GM12878 (cell line): ENCODE measurements around the gene HOXB1. TPM values are rescaled to one million over a fixed set of nuclear protein-coding genes. Genes with fewer than 3 reads are reported as not detected.

Experiments
- ATAC-seq: fragments of 200-7000 bp; cut with Tn5 transposase; 3 replicates; pipeline ENCODE4 v1.9.1; 2020; ENCODE audit warnings: mild to moderate bottlenecking, moderate library complexity
- BruUV-seq: library from RNA; stranded (reverse); fragments of 400-500 nt; replicated peaks from 2 replicates; lab custom pipeline; 2021; lab: Mats Ljungman, UMichigan
- CTCF ChIA-PET: fragments of 300-600 bp; sonication (Branson Sonifier 250); formaldehyde crosslinking; extraction: SDS; loops from one replicate; lab custom pipeline; 2021; ENCODE audit warnings: inconsistent platforms; lab: Yijun Ruan, JAX
- POLR2A ChIA-PET: fragments of 350-600 bp; formaldehyde crosslinking; extraction: SDS; loops from one replicate; lab custom pipeline; 2021; ENCODE audit warnings: inconsistent platforms; lab: Charles Lee
- RAD21 ChIA-PET: fragments of 300-600 bp; sonication (Branson Sonifier 250); formaldehyde crosslinking; loops from one replicate; lab custom pipeline; 2023; ENCODE audit warnings: antibody characterized with exemption; ENCODE audit not compliant: unreplicated experiment; lab: Charles Lee
- SMC1A ChIA-PET: fragments of 300-600 bp; sonication (Branson Sonifier 250); formaldehyde crosslinking; loops from one replicate; lab custom pipeline; 2023; ENCODE audit not compliant: unreplicated experiment, uncharacterized antibody; lab: Charles Lee
- DNase-seq: peaks from one replicate; pipeline ENCODE4 v3.0.0-alpha.2; 2011; ENCODE audit warnings: low read depth, low spot score
- FAIRE-seq: peaks from 3 replicates; lab custom pipeline; 2011; peaks lifted over from hg19 to GRCh38; lab: Jason Lieb, UNC
- H2AFZ ChIP-seq: 2 replicates; pipeline ENCODE4 v1.6.0; 2011; ENCODE audit warnings: low read depth, low read length, control low read depth; ENCODE audit not compliant: control insufficient read depth
- H3K27ac ChIP-seq: 2 replicates; pipeline ENCODE4 v1.5.1; 2011; ENCODE audit warnings: control low read depth; ENCODE audit not compliant: control insufficient read depth, insufficient read depth
- H3K27me3 ChIP-seq, 2 experiments: replicated peaks in 1 of 2; 2 replicates each; pipeline versions ENCODE4 v1.6.0 to v1.6.1; 2011; ENCODE audit warnings: low read length in 1 of 2; ENCODE audit not compliant: control insufficient read depth in 2 of 2, insufficient read depth in 2 of 2
- H3K36me3 ChIP-seq, 2 experiments: 2 replicates each; pipeline ENCODE4 v1.5.1; 2011; ENCODE audit warnings: low read length in 1 of 2; ENCODE audit not compliant: control insufficient read depth in 2 of 2, insufficient read depth in 2 of 2
- H3K4me1 ChIP-seq: 2 replicates; pipeline ENCODE4 v1.6.1; 2011; ENCODE audit warnings: mild to moderate bottlenecking, low read length, moderate library complexity, mixed read lengths; ENCODE audit not compliant: control insufficient read depth, insufficient read depth
- H3K4me2 ChIP-seq: 2 replicates; pipeline ENCODE4 v1.6.0; 2011; ENCODE audit warnings: control low read depth; ENCODE audit not compliant: control insufficient read depth, insufficient read depth
- H3K4me3 ChIP-seq: fragments of 200-600 bp; sonication (generic); 2 replicates; pipeline ENCODE4 v1.5.1; 2016
- H3K79me2 ChIP-seq: 2 replicates; pipeline ENCODE4 v1.6.0; 2011; ENCODE audit warnings: low read length; ENCODE audit not compliant: control insufficient read depth, insufficient read depth
- H3K9ac ChIP-seq: 2 replicates; pipeline ENCODE4 v1.8.0; 2011; ENCODE audit warnings: low read length, control low read depth, mixed read lengths; ENCODE audit not compliant: control insufficient read depth, insufficient read depth
- H3K9me3 ChIP-seq: replicated peaks from 3 replicates; pipeline ENCODE4 v1.5.1; 2011; ENCODE audit warnings: mild to moderate bottlenecking, low read length; ENCODE audit not compliant: control insufficient read depth, insufficient read depth
- H4K20me1 ChIP-seq: 2 replicates; pipeline ENCODE4 v1.6.0; 2011; ENCODE audit not compliant: control insufficient read depth, insufficient read depth
- CEBPB ChIP-seq, 2 experiments: fragments of 150-350 bp in 1 of 2; IDR thresholded peaks; 2 replicates each; pipeline ENCODE4 v1.6.1; 2012 to 2014; ENCODE audit warnings: low read depth in 2 of 2, low read length in 2 of 2, borderline replicate concordance in 1 of 2, inconsistent platforms in 1 of 2
- EED ChIP-seq: sonication (generic); IDR thresholded peaks from 2 replicates; pipeline ENCODE4 v1.6.1; 2016; ENCODE audit warnings: antibody characterized with exemption, low read depth
- IKZF1 ChIP-seq: fragments of 450-650 bp; conservative IDR thresholded peaks from 2 replicates; pipeline ENCODE4 v1.6.1; 2017; ENCODE audit warnings: antibody characterized with exemption, mild to moderate bottlenecking
- IKZF2 ChIP-seq, 2 experiments: fragments of 450-650 bp; IDR thresholded peaks; 2 replicates each; pipeline ENCODE4 v1.6.1; 2017; ENCODE audit warnings: mild to moderate bottlenecking in 2 of 2, moderate library complexity in 2 of 2
- MXI1 ChIP-seq: fragments of 150-350 bp; IDR thresholded peaks from 2 replicates; pipeline ENCODE4 v1.6.1; 2011; ENCODE audit warnings: low read depth, mild to moderate bottlenecking, inconsistent platforms, low read length, improper control_type of control experiment
- NBN ChIP-seq: fragments of 450-650 bp; IDR thresholded peaks from 2 replicates; pipeline ENCODE4 v1.6.1; 2016
- NFYB ChIP-seq: IDR thresholded peaks from 2 replicates; pipeline ENCODE4 v1.6.1; 2011; ENCODE audit warnings: low read depth, mild to moderate bottlenecking, low read length, improper control_type of control experiment, moderate library complexity; ENCODE audit not compliant: insufficient read depth
- RELB ChIP-seq: fragments of 450-650 bp; IDR thresholded peaks from 2 replicates; pipeline ENCODE4 v1.6.1; 2017; ENCODE audit warnings: low read depth, mild to moderate bottlenecking, moderate library complexity
- SRF ChIP-seq, 2 experiments: IDR thresholded peaks; 2 replicates each; pipeline ENCODE4 v1.6.1; 2011; ENCODE audit warnings: low read depth in 2 of 2, low read length in 2 of 2, mild to moderate bottlenecking in 1 of 2, moderate library complexity in 1 of 2
- STAT3 ChIP-seq: IDR thresholded peaks from 2 replicates; pipeline ENCODE4 v1.6.1; 2011; ENCODE audit warnings: low read depth, low read length, improper control_type of control experiment
- YY1 ChIP-seq: IDR thresholded peaks from 2 replicates; pipeline ENCODE4 v1.6.1; 2011; ENCODE audit warnings: low read depth, mild to moderate bottlenecking, low read length
- ZBED1 ChIP-seq: IDR thresholded peaks from 2 replicates; pipeline ENCODE4 v1.6.1; 2016; ENCODE audit warnings: borderline replicate concordance
- ZNF687 ChIP-seq: fragments of 450-650 bp; IDR thresholded peaks from 2 replicates; pipeline ENCODE4 v1.6.1; 2017; ENCODE audit warnings: mild to moderate bottlenecking, moderate library complexity
- WGBS: methylation state at CpG from one replicate; pipeline ENCODE4 v1.1.6; 2016; ENCODE audit warnings: low lambda C conversion rate; ENCODE audit not compliant: insufficient replicate concordance, insufficient coverage; ENCODE audit errors: missing lambda C conversion rate; 5-methylcytosine and 5-hydroxymethylcytosine counted together
- in situ Hi-C: fragments of 300-500 bp; cut with MboI; formaldehyde crosslinking; loops from 9 replicates; pipeline ENCODE4 v1.14.3; 2018; ENCODE audit warnings: mixed read lengths
- intact Hi-C: fragments of 100-400 bp; cut with micrococcal nuclease; formaldehyde crosslinking; loops from one replicate; pipeline ENCODE4 v1.14.2; 2022; ENCODE audit not compliant: unreplicated experiment
- polyA plus RNA-seq, 11 experiments: library from polyadenylated mRNA; depleted of rRNA in 4 of 11; unstranded in 6 of 11; stranded (reverse) in 5 of 11; fragments of >200 nt; fragmentation: Nextera tagmentation in 4 of 11; fragmentation: Illumina TruSeq in 1 of 11; extraction: Ambion mirVana in 4 of 11; extraction: Trizol in 1 of 11; gene quantifications; 1 replicate in 1 of 11; 2 replicates in 10 of 11; pipeline versions ENCODE4 v1.2.1 to v1.2.3, GENCODE V29; 2011 to 2016; ENCODE audit warnings: inconsistent platforms in 2 of 11, missing spikeins in 2 of 11, low read depth in 1 of 11
- total RNA-seq, 4 experiments: library from RNA; depleted of rRNA in 3 of 4; stranded (reverse); fragments of >200 nt in 3 of 4; fragmentation: Illumina TruSeq in 1 of 4; extraction: Trizol in 1 of 4; gene quantifications; 2 replicates each; pipeline versions ENCODE4 v1.2.1 to v1.2.3, GENCODE V29; 2013 to 2021
- TF ChIP-seq, protein P1 (sequence below): fragments of 450-650 bp; IDR thresholded peaks from 2 replicates; pipeline ENCODE4 v1.6.1; 2017; ENCODE audit warnings: mild to moderate bottlenecking, moderate library complexity

HOXB1 gene
- total and polyA plus RNA-seq, 10 of the 15 experiments (the other 5 are each of a cell fraction or from before 2014, with no cell fraction given) = not detected

DNA sequence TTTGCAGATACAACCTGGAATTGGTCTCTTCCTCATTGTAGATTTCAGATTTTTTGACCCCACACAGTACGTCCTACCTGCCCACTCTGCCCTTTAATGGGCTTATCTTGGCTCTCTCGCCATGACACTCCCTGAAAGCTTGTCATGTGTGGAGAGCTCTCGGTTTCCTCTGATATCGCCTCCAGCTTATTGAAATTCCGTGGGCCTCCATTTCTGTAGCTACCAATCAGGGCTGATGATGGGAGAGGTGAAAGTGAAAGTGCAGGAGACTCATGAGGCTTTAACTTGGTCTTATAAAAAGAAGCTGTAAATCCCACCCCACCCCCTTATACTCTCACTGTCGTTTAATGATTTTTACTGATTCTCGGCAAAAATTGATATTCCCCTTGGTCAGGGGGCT lies 17.7 kb downstream of the HOXB1 start:
- Histone ChIP-seq H3K4me3 (peak overlapping the region; percentile 34; the same call in 1 of the 2 replicates), H3K79me2 (no peaks in the 10 kb centered on the region), H3K27ac (peak overlapping the region; percentile 54), H2AFZ (peak overlapping the region; percentile 88), H3K4me2 (peak overlapping the region; percentile 86), H3K4me1 (peaks cover 56% of the 10 kb centered on the region), H3K36me3 (no peaks in the 10 kb centered on the region), H3K9me3 (no peaks in the 10 kb centered on the region), H3K27me3 (no peaks in the 10 kb centered on the region), H3K9ac (peak overlapping the region; percentile 49), H4K20me1 (no peaks in the 10 kb centered on the region)
- 77% methylated on average over 7 of the region's 7 CpGs for WGBS
- no TSS peak for BruUV-seq
- ChIA-PET POLR2A (interaction anchor here (0.7 to 1.8 kb wide), 7 partner anchors 14 to 465 kb away, joined by 3 to 9 read pairs (median 3); partner anchors contain the start of gene NFE2L1), CTCF (interaction anchor here (0.7 to 2.7 kb wide), 10 partner anchors 9 to 288 kb away, joined by 3 to 26 read pairs (median 4); no protein-coding TSS in a partner anchor), SMC1A (interaction anchor here (0.8 to 4.9 kb wide), 21 partner anchors 9 to 205 kb away, joined by 3 to 31 read pairs (median 4); no protein-coding TSS in a partner anchor), RAD21 (interaction anchor here (0.8 to 3.2 kb wide), 18 partner anchors 9 to 177 kb away, joined by 3 to 16 read pairs (median 3); no protein-coding TSS in a partner anchor)
- DNase-seq (no peak), FAIRE-seq (no peak), ATAC-seq (peak; percentile 53)
- intact Hi-C loops (no loop called here), in situ Hi-C loops (no loop called here)
- TF ChIP-seq CEBPB (IDR thresholded peaks at IDR 0.05; ENCODE audit: borderline replicate concordance in 1 of 2, low read depth in 2 of 2, low read length in 2 of 2) = no peak
- no peak for TF ChIP-seq STAT3
- TF ChIP-seq YY1 = peak; percentile 47; the same call in 1 of the 2 replicates
- peak; percentile 44; the same call in 1 of the 2 replicates for TF ChIP-seq NFYB
- TF ChIP-seq NBN = peak; percentile 28; the same call in 1 of the 2 replicates
- no peak for TF ChIP-seq MXI1
- peak in 1 of 2 experiments; percentile 25; a peak in 1 of 4 replicates for TF ChIP-seq IKZF2 (IDR thresholded peaks at IDR 0.05)
- peak; percentile 46; the same call in 1 of the 2 replicates for TF ChIP-seq ZNF687
- TF ChIP-seq RELB = 0 out of 2 replicates have a peak, but pooled peaks have one; percentile 35
- TF ChIP-seq, protein P1, sequence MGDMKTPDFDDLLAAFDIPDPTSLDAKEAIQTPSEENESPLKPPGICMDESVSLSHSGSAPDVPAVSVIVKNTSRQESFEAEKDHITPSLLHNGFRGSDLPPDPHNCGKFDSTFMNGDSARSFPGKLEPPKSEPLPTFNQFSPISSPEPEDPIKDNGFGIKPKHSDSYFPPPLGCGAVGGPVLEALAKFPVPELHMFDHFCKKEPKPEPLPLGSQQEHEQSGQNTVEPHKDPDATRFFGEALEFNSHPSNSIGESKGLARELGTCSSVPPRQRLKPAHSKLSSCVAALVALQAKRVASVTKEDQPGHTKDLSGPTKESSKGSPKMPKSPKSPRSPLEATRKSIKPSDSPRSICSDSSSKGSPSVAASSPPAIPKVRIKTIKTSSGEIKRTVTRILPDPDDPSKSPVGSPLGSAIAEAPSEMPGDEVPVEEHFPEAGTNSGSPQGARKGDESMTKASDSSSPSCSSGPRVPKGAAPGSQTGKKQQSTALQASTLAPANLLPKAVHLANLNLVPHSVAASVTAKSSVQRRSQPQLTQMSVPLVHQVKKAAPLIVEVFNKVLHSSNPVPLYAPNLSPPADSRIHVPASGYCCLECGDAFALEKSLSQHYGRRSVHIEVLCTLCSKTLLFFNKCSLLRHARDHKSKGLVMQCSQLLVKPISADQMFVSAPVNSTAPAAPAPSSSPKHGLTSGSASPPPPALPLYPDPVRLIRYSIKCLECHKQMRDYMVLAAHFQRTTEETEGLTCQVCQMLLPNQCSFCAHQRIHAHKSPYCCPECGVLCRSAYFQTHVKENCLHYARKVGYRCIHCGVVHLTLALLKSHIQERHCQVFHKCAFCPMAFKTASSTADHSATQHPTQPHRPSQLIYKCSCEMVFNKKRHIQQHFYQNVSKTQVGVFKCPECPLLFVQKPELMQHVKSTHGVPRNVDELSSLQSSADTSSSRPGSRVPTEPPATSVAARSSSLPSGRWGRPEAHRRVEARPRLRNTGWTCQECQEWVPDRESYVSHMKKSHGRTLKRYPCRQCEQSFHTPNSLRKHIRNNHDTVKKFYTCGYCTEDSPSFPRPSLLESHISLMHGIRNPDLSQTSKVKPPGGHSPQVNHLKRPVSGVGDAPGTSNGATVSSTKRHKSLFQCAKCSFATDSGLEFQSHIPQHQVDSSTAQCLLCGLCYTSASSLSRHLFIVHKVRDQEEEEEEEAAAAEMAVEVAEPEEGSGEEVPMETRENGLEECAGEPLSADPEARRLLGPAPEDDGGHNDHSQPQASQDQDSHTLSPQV = 0 out of 2 replicates have a peak, but pooled peaks have one; percentile 14
- TF ChIP-seq SRF (IDR thresholded peaks at IDR 0.05; ENCODE audit: low read depth in 2 of 2, low read length in 2 of 2) = 0 out of 4 replicates have a peak, but pooled peaks of 1 of the 2 experiments have one; percentile 16
- no peak for TF ChIP-seq ZBED1
- peak; percentile 28; the same call in 1 of the 2 replicates for TF ChIP-seq IKZF1
- TF ChIP-seq EED = peak; percentile 46; the same call in 1 of the 2 replicates
